ENCODE data around the gene IPO11. TPM values are rescaled to one million over a fixed set of nuclear protein-coding genes. Genes with fewer than 3 reads are reported as not detected.

The IPO11 gene
- total and polyA plus RNA-seq, 2 of the 4 experiments (the other 2 are of a cell fraction) = 12.6 to 40.0 TPM

- Histone ChIP-seq H4K91ac (ENCODE audit: insufficient read depth, low read depth, low read length) (no peak overlapping the region), H2BK15ac (ENCODE audit: low read depth, low read length) (no peak overlapping the region), H2BK5ac (ENCODE audit: low read depth, low read length, poor library complexity, severe bottlenecking) (no peak overlapping the region), H3K36me3 (ENCODE audit: control insufficient read depth, insufficient read depth, low read length) (peaks cover 3% of the 10 kb centered on the region; the same call in 1 of the 2 replicates), H3K9ac (ENCODE audit: low read depth, low read length) (no peak overlapping the region), H3K79me1 (ENCODE audit: low read depth in 1 of 2, low read length in 2 of 2) (no peaks in the 10 kb centered on the region), H2AK5ac (ENCODE audit: low read depth, low read length) (no peak overlapping the region), H3K4ac (ENCODE audit: low read depth, low read length) (no peak overlapping the region), H3K27ac (ENCODE audit: insufficient read depth, low read length) (no peak overlapping the region), H3K27me3 (ENCODE audit: control insufficient read depth, insufficient read depth, low read length) (no peaks in the 10 kb centered on the region), H2BK120ac (ENCODE audit: low read depth, low read length) (no peak overlapping the region), H3K9me3 (ENCODE audit: control insufficient read depth, insufficient read depth, low read length) (peaks cover 2% of the 10 kb centered on the region), H2BK20ac (ENCODE audit: low read depth, low read length) (no peak overlapping the region), H4K20me1 (ENCODE audit: insufficient read depth, low read length) (no peaks in the 10 kb centered on the region), H3K4me3 (ENCODE audit: insufficient read depth, low read depth, low read length) (no peak overlapping the region), H3K9me1 (ENCODE audit: insufficient read depth, low read length) (no peaks in the 10 kb centered on the region), H3K4me1 (ENCODE audit: control insufficient read depth, insufficient read depth, low read length) (no peaks in the 10 kb centered on the region), H3K4me2 (ENCODE audit: low read depth, low read length) (no peak overlapping the region), H3K23ac (ENCODE audit: low read depth, low read length) (no peak overlapping the region), H3K56ac (ENCODE audit: extremely low read depth, insufficient read depth, low read length) (no peak overlapping the region), H4K8ac (ENCODE audit: low read depth in 2 of 2, low read length in 2 of 2) (no peak overlapping the region), H4K5ac (ENCODE audit: low read depth, low read length) (no peak overlapping the region), H3K14ac (replicated peaks; ENCODE audit: low read depth, low read length) (no peak overlapping the region), H2AFZ (replicated peaks; ENCODE audit: low read length, poor library complexity) (no peak overlapping the region), H3K18ac (ENCODE audit: low read depth, low read length) (no peak overlapping the region), H2AK9ac (replicated peaks; ENCODE audit: low read depth, low read length, poor library complexity) (no peak overlapping the region)
- TF ChIP-seq NFE2L2 (IDR thresholded peaks at IDR 0.05; ENCODE audit: low read depth, low read length) (no peak), RFX5 (IDR thresholded peaks at IDR 0.05; ENCODE audit: low read depth, low read length) (no peak), POLR2A (IDR thresholded peaks at IDR 0.05; ENCODE audit: low read depth, low read length) (no peak), RAD21 (IDR thresholded peaks at IDR 0.05; ENCODE audit: low read length) (no peak), SMC3 (IDR thresholded peaks at IDR 0.05; ENCODE audit: low read depth, low read length) (no peak), FOS (IDR thresholded peaks at IDR 0.05; ENCODE audit: low read depth, low read length) (no peak), RCOR1 (IDR thresholded peaks at IDR 0.05; ENCODE audit: insufficient replicate concordance, low read length) (no peak), CHD1 (IDR thresholded peaks at IDR 0.05; ENCODE audit: low read depth, low read length) (no peak), MAFK (IDR thresholded peaks at IDR 0.05; ENCODE audit: low read depth, low read length) (no peak), MXI1 (IDR thresholded peaks at IDR 0.05; ENCODE audit: borderline replicate concordance, low read depth, low read length) (no peak), CEBPB (IDR thresholded peaks at IDR 0.05; ENCODE audit: low read depth, low read length) (no peak), MAZ (IDR thresholded peaks at IDR 0.05; ENCODE audit: borderline replicate concordance, low read depth, low read length) (no peak)
- dilution Hi-C loops (cut with HindIII; ENCODE audit: low sequenced_read_pairs, unreplicated experiment) = no loop called here
- BruUV-seq (replicated peaks) = no TSS peak
- in situ Hi-C loops (cut with MboI; ENCODE audit: low sequenced_read_pairs) = no loop called here
- DNase-seq (no peak), ATAC-seq (ENCODE audit: low read depth) (no peak)
- ChIA-PET POLR2A (ENCODE audit: unreplicated experiment) (no interaction called here), CTCF (interaction anchor here (1.1 kb wide), 1 partner anchor 7 kb away, joined by 3 read pairs; no protein-coding TSS in a partner anchor)
- WGBS, 2 experiments (ENCODE audit: extremely low coverage in 2 of 2, insufficient read length in 1 of 2) = no CpG with 5 or more reads among the region's 1 CpG
- intact Hi-C loops (cut with micrococcal nuclease) = no loop called here
Measured at GRCh38 chr5:62562867-62563266, 150.3 kb downstream of the IPO11 start.

Measured in IMR-90 (cell line).